ENCODE measurements around the gene FAM114A1.

GRCh38 chr4:38896940-38897339 is 29.3 kb downstream of the FAM114A1 start:
- TF ChIP-seq ZNF266 (tag by site-specific recombination; IDR thresholded peaks at IDR 0.05; ENCODE audit: low read depth): no peak
- no peak for TF ChIP-seq REST (tag by site-specific recombination; IDR thresholded peaks at IDR 0.05)
- TF ChIP-seq ZNF174 (tag by site-specific recombination; IDR thresholded peaks at IDR 0.05): no peak

All from HEK293 (cell line).